Head of caudate nucleus (tissue), 42 donors: ENCODE measurements around the gene WLS.
A peak's percentile ranks its signal among the peaks of the same experiment; 100 is the strongest.

Experiments
- DNase-seq, 42 donors: peaks; one replicate each; pipeline versions ENCODE4 v3.0.0 to v3.0.0-alpha.2; 2020 to 2021; ENCODE audit warnings: mixed read lengths in 7 of 42
- intact Hi-C: fragments of 100-400 bp; cut with DNase I; formaldehyde crosslinking; loops from one replicate; pipeline ENCODE4 v1.15.0; 2022

Gene WLS

GRCh38 chr1:68116643-68117235, 115.6 kb downstream of the WLS start:
- DNase-seq: peak in 37 of 42 donors; percentile 28 to 88 (median 70)
- intact Hi-C loops: loop anchor here (2.0 kb wide), 1 partner anchor 228 kb away; no protein-coding TSS in a partner anchor

GRCh38 chr1:68115308-68115707, 117.0 kb downstream of the WLS start:
- intact Hi-C loops: no loop called here
- peak in 1 of 42 donors; percentile 28 for DNase-seq

GRCh38 chr1:68113966-68114365, 118.4 kb downstream of the WLS start:
- no peak for DNase-seq
- intact Hi-C loops: loop anchor here (5.0 kb wide), 2 partner anchors 262 to 347 kb away; no protein-coding TSS in a partner anchor

- intact Hi-C loops: loop anchor here (5.0 kb wide), 2 partner anchors 261 to 346 kb away; no protein-coding TSS in a partner anchor
- peak in 31 of 42 donors; percentile 30 to 82 (median 54) for DNase-seq
These were observed 119.5 kb downstream of the WLS start for GRCh38 chr1:68112835-68113243.

GRCh38 chr1:68111519-68112436, 120.5 kb downstream of the WLS start:
- intact Hi-C loops: loop anchor here (5.0 kb wide), 2 partner anchors 259 to 344 kb away; no protein-coding TSS in a partner anchor
- DNase-seq: peak; percentile 42 to 89 (median 78)

GRCh38 chr1:68107771-68108170, 124.6 kb downstream of the WLS start:
- intact Hi-C loops: no loop called here

GRCh38 chr1:68103884-68104554, 128.3 kb downstream of the WLS start:
- peak in 3 of 42 donors; percentile 25 to 40 (median 40) for DNase-seq
- intact Hi-C loops: no loop called here

More at GRCh38 chr1:68107771-68108170, 124.6 kb downstream of the WLS start:
- DNase-seq: peak in 4 of 42 donors; percentile 24 to 55 (median 46)

GRCh38 chr1:68103011-68103545, 129.2 kb downstream of the WLS start:
- intact Hi-C loops: no loop called here
- DNase-seq: no peak

- DNase-seq: no peak
- intact Hi-C loops: no loop called here
These were observed 130.5 kb downstream of the WLS start for GRCh38 chr1:68101829-68102228.

- DNase-seq: no peak
- intact Hi-C loops: no loop called here
These were observed 131.8 kb downstream of the WLS start for GRCh38 chr1:68100571-68100970.

- intact Hi-C loops: no loop called here
- no peak for DNase-seq
These were observed 138.6 kb downstream of the WLS start for GRCh38 chr1:68093737-68094136.

- no peak for DNase-seq
- intact Hi-C loops: no loop called here
These were observed 145.1 kb downstream of the WLS start for GRCh38 chr1:68087184-68087583.

- intact Hi-C loops: no loop called here
- DNase-seq: no peak
These were observed 146.6 kb downstream of the WLS start for GRCh38 chr1:68085752-68086151.

- intact Hi-C loops: no loop called here
- DNase-seq: no peak
These were observed 148.6 kb downstream of the WLS start for GRCh38 chr1:68083686-68084085.

GRCh38 chr1:68081775-68082283, 150.5 kb downstream of the WLS start:
- intact Hi-C loops: no loop called here
- DNase-seq: no peak

GRCh38 chr1:68078647-68079046, 153.7 kb downstream of the WLS start:
- no peak for DNase-seq

More at GRCh38 chr1:68078647-68079046, 153.7 kb downstream of the WLS start:
- intact Hi-C loops: no loop called here
